SK-N-SH (cell line): ENCODE data around the gene MUTYH.

ENCODE experiments used
- ELF1 ChIP-seq: IDR thresholded peaks from 2 replicates; pipeline ENCODE4 v1.4.0; 2012
- EP300 ChIP-seq, 2 experiments: IDR thresholded peaks; 2 replicates each; pipeline versions ENCODE4 v1.4.0 to v1.6.1; 2012; ENCODE audit warnings: borderline replicate concordance in 1 of 2, low read depth in 1 of 2, low read length in 1 of 2
- FOSL2 ChIP-seq: IDR thresholded peaks from 2 replicates; pipeline ENCODE4 v1.4.0; 2012; ENCODE audit warnings: low read depth, mild to moderate bottlenecking, moderate library complexity, borderline replicate concordance
- GABPA ChIP-seq: IDR thresholded peaks from 2 replicates; pipeline ENCODE4 v1.4.0; 2012; ENCODE audit warnings: low read depth, mild to moderate bottlenecking
- JUND ChIP-seq: IDR thresholded peaks from 2 replicates; pipeline ENCODE4 v1.4.0; 2012
- MXI1 ChIP-seq: IDR thresholded peaks from 2 replicates; pipeline ENCODE4 v1.6.1; 2012; ENCODE audit warnings: mild to moderate bottlenecking, low read depth, low read length, improper control_type of control experiment
- RAD21 ChIP-seq: IDR thresholded peaks from 2 replicates; pipeline ENCODE4 v1.6.1; 2012; ENCODE audit warnings: mild to moderate bottlenecking, low read length
- RCOR1 ChIP-seq: fragments of 150-350 bp; IDR thresholded peaks from 2 replicates; pipeline ENCODE4 v1.6.1; 2017; ENCODE audit warnings: antibody characterized with exemption, low read length
- RFX5 ChIP-seq: IDR thresholded peaks from 2 replicates; pipeline ENCODE4 v1.6.1; 2012; ENCODE audit warnings: mild to moderate bottlenecking, improper control_type of control experiment, low read length
- SIN3A ChIP-seq: IDR thresholded peaks from 2 replicates; pipeline ENCODE4 v1.6.1; 2012; ENCODE audit warnings: low read depth, mild to moderate bottlenecking, low read length, moderate library complexity, borderline replicate concordance
- YY1 ChIP-seq: IDR thresholded peaks from 2 replicates; pipeline ENCODE4 v1.4.0; 2012; ENCODE audit warnings: low read depth, mild to moderate bottlenecking
- ZBTB33 ChIP-seq: IDR thresholded peaks from 2 replicates; pipeline ENCODE4 v1.4.0; 2012; ENCODE audit warnings: low read depth, borderline replicate concordance
- TF ChIP-seq, protein P1 (sequence below): fragments of 200-600 bp; sonication (generic); IDR thresholded peaks from 2 replicates; pipeline ENCODE4 v1.6.1; 2017; ENCODE audit warnings: antibody characterized with exemption, mild to moderate bottlenecking, moderate library complexity
- TF ChIP-seq, protein P2 (sequence below): fragments of 150-350 bp; IDR thresholded peaks from 2 replicates; pipeline ENCODE4 v1.6.1; 2017; ENCODE audit warnings: antibody characterized with exemption, low read length, low read depth, borderline replicate concordance

- TF ChIP-seq, protein P1, sequence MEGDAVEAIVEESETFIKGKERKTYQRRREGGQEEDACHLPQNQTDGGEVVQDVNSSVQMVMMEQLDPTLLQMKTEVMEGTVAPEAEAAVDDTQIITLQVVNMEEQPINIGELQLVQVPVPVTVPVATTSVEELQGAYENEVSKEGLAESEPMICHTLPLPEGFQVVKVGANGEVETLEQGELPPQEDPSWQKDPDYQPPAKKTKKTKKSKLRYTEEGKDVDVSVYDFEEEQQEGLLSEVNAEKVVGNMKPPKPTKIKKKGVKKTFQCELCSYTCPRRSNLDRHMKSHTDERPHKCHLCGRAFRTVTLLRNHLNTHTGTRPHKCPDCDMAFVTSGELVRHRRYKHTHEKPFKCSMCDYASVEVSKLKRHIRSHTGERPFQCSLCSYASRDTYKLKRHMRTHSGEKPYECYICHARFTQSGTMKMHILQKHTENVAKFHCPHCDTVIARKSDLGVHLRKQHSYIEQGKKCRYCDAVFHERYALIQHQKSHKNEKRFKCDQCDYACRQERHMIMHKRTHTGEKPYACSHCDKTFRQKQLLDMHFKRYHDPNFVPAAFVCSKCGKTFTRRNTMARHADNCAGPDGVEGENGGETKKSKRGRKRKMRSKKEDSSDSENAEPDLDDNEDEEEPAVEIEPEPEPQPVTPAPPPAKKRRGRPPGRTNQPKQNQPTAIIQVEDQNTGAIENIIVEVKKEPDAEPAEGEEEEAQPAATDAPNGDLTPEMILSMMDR = no peak
- no peak for TF ChIP-seq MXI1
- TF ChIP-seq YY1 = no peak
- TF ChIP-seq JUND = no peak
- no peak for TF ChIP-seq RFX5
- no peak for TF ChIP-seq GABPA
- TF ChIP-seq ZBTB33 = no peak
- TF ChIP-seq, protein P2, sequence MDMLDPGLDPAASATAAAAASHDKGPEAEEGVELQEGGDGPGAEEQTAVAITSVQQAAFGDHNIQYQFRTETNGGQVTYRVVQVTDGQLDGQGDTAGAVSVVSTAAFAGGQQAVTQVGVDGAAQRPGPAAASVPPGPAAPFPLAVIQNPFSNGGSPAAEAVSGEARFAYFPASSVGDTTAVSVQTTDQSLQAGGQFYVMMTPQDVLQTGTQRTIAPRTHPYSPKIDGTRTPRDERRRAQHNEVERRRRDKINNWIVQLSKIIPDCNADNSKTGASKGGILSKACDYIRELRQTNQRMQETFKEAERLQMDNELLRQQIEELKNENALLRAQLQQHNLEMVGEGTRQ = no peak
- no peak for TF ChIP-seq RAD21
- no peak for TF ChIP-seq RCOR1
- no peak for TF ChIP-seq EP300 (IDR thresholded peaks at IDR 0.05; ENCODE audit: borderline replicate concordance in 1 of 2, low read depth in 1 of 2, low read length in 1 of 2)
- TF ChIP-seq SIN3A = no peak
- TF ChIP-seq FOSL2 = no peak
- TF ChIP-seq ELF1 = no peak
Measured at GRCh38 chr1:45319761-45320160, 20.5 kb downstream of the MUTYH start.
